ENCODE measurements around the gene GPR18.

Gene GPR18

GRCh38 chr13:99227909-99228688 is 30.1 kb downstream of the GPR18 start:
- Histone ChIP-seq H3K9me2 (replicated peaks; ENCODE audit: control insufficient read depth, low read length) (no peaks in the 10 kb centered on the region), H3K27ac (ENCODE audit: low read depth, low read length) (peak overlapping the region; percentile 89), H3K4me3 (ENCODE audit: low read length) (peak overlapping the region; percentile 74), H3F3A (ENCODE audit: control insufficient read depth, insufficient read depth) (peaks cover 16% of the 10 kb centered on the region), H3K36me3 (ENCODE audit: control insufficient read depth, low read length) (peaks cover 6% of the 10 kb centered on the region), H3K4me1 (ENCODE audit: control insufficient read depth, low read length) (peaks cover 100% of the 10 kb centered on the region), H4K20me1 (ENCODE audit: control insufficient read depth, insufficient read depth, low read depth, low read length) (peaks cover 6% of the 10 kb centered on the region; the same call in 1 of the 2 replicates), H3K4me2 (ENCODE audit: low read length) (peak overlapping the region; percentile 99), H3K27me3 (ENCODE audit: control insufficient read depth, low read length) (no peaks in the 10 kb centered on the region), H3K79me2 (ENCODE audit: control insufficient read depth, low read length) (peaks cover 97% of the 10 kb centered on the region), H3K9me3 (ENCODE audit: control insufficient read depth, insufficient read depth, low read length) (no peaks in the 10 kb centered on the region)
- TF ChIP-seq EZH2phosphoT487 (IDR thresholded peaks at IDR 0.05; ENCODE audit: borderline replicate concordance, low read length), result no peak
- TF ChIP-seq, protein P1, sequence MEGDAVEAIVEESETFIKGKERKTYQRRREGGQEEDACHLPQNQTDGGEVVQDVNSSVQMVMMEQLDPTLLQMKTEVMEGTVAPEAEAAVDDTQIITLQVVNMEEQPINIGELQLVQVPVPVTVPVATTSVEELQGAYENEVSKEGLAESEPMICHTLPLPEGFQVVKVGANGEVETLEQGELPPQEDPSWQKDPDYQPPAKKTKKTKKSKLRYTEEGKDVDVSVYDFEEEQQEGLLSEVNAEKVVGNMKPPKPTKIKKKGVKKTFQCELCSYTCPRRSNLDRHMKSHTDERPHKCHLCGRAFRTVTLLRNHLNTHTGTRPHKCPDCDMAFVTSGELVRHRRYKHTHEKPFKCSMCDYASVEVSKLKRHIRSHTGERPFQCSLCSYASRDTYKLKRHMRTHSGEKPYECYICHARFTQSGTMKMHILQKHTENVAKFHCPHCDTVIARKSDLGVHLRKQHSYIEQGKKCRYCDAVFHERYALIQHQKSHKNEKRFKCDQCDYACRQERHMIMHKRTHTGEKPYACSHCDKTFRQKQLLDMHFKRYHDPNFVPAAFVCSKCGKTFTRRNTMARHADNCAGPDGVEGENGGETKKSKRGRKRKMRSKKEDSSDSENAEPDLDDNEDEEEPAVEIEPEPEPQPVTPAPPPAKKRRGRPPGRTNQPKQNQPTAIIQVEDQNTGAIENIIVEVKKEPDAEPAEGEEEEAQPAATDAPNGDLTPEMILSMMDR (IDR thresholded peaks at IDR 0.05; ENCODE audit: low read depth, low read length, poor library complexity, severe bottlenecking), result no peak

- Histone ChIP-seq H3K27me3 (ENCODE audit: control insufficient read depth, low read length) (no peaks in the 10 kb centered on the region), H4K20me1 (ENCODE audit: control insufficient read depth, insufficient read depth, low read depth, low read length) (peaks cover 10% of the 10 kb centered on the region; the same call in 1 of the 2 replicates), H3K9me3 (ENCODE audit: control insufficient read depth, insufficient read depth, low read length) (no peaks in the 10 kb centered on the region), H3K79me2 (ENCODE audit: control insufficient read depth, low read length) (peaks cover 97% of the 10 kb centered on the region), H3K36me3 (ENCODE audit: control insufficient read depth, low read length) (peaks cover 6% of the 10 kb centered on the region), H3K9me2 (replicated peaks; ENCODE audit: control insufficient read depth, low read length) (no peaks in the 10 kb centered on the region), H3K4me3 (ENCODE audit: low read length) (peak overlapping the region; percentile 74), H3K4me2 (ENCODE audit: low read length) (peak overlapping the region; percentile 99), H3K27ac (ENCODE audit: low read depth, low read length) (peak overlapping the region; percentile 89), H3K4me1 (ENCODE audit: control insufficient read depth, low read length) (peaks cover 100% of the 10 kb centered on the region), H3F3A (ENCODE audit: control insufficient read depth, insufficient read depth) (peaks cover 17% of the 10 kb centered on the region)
- TF ChIP-seq, protein P1 (IDR thresholded peaks at IDR 0.05; ENCODE audit: low read depth, low read length, poor library complexity, severe bottlenecking), result no peak
- TF ChIP-seq EZH2phosphoT487 (IDR thresholded peaks at IDR 0.05; ENCODE audit: borderline replicate concordance, low read length), result no peak
These were observed 30.8 kb downstream of the GPR18 start for GRCh38 chr13:99227331-99227900.

DNA sequence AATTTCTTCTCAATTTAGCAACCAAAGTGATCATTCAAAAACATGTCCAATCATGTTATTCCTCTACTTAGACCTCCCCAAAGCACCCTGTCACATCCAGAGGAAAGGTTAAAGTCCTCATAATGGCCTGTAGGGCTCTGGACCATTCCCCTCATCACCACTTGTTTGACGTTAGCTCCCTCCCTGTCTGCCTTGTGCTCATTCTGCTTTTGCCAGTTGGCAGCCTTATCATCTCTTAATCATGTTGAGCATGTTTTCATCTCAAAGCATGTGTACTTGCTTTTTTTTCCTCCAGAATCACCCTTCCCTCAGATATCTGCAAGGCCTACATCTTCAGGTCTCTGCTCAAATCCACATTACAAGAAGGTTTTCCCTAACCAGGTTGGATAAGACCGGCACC is 31.7 kb downstream of the GPR18 start:
- Histone ChIP-seq H3K9me2 (replicated peaks; ENCODE audit: control insufficient read depth, low read length) (no peaks in the 10 kb centered on the region), H3K4me3 (ENCODE audit: low read length) (no peak overlapping the region), H3K36me3 (ENCODE audit: control insufficient read depth, low read length) (peaks cover 12% of the 10 kb centered on the region), H3K27me3 (ENCODE audit: control insufficient read depth, low read length) (no peaks in the 10 kb centered on the region), H3K4me2 (ENCODE audit: low read length) (peak overlapping the region; percentile 60; the same call in 1 of the 2 replicates), H3K27ac (ENCODE audit: low read depth, low read length) (no peak overlapping the region), H3F3A (ENCODE audit: control insufficient read depth, insufficient read depth) (peaks cover 17% of the 10 kb centered on the region), H3K4me1 (ENCODE audit: control insufficient read depth, low read length) (peaks cover 100% of the 10 kb centered on the region), H3K79me2 (ENCODE audit: control insufficient read depth, low read length) (peaks cover 97% of the 10 kb centered on the region), H3K9me3 (ENCODE audit: control insufficient read depth, insufficient read depth, low read length) (no peaks in the 10 kb centered on the region), H4K20me1 (ENCODE audit: control insufficient read depth, insufficient read depth, low read depth, low read length) (peaks cover 16% of the 10 kb centered on the region; the same call in 1 of the 2 replicates)
- no peak for TF ChIP-seq EZH2phosphoT487 (IDR thresholded peaks at IDR 0.05; ENCODE audit: borderline replicate concordance, low read length)
- TF ChIP-seq, protein P1 (IDR thresholded peaks at IDR 0.05; ENCODE audit: low read depth, low read length, poor library complexity, severe bottlenecking), result no peak
